Neural progenitor cell (in vitro differentiated cells): ENCODE data around the gene PCSK5. TPM values are rescaled to one million over a fixed set of nuclear protein-coding genes. Genes with fewer than 3 reads are reported as not detected.

Experiments used
- DNase-seq: peaks from one replicate; pipeline ENCODE4 v3.0.0-alpha.2; 2016; ENCODE audit warnings: low spot score
- H2AFZ ChIP-seq: fragments of 200-600 bp; sonication (generic); replicated peaks from 2 replicates; pipeline ENCODE4 v1.6.1; 2016; ENCODE audit warnings: antibody characterized with exemption
- H3F3A ChIP-seq: fragments of 200-600 bp; sonication (generic); 2 replicates; pipeline ENCODE4 v1.6.1; 2016; ENCODE audit warnings: antibody characterized with exemption, low read depth
- H3K27ac ChIP-seq: fragments of 200-600 bp; sonication (generic); 2 replicates; pipeline ENCODE4 v1.5.1; 2016; ENCODE audit warnings: mild to moderate bottlenecking
- H3K27me3 ChIP-seq: fragments of 200-600 bp; sonication (generic); 2 replicates; pipeline ENCODE4 v1.6.1; 2016; ENCODE audit warnings: mild to moderate bottlenecking, moderate library complexity
- H3K36me3 ChIP-seq: fragments of 200-600 bp; sonication (generic); 2 replicates; pipeline ENCODE4 v1.5.1; 2016
- H3K4me1 ChIP-seq: fragments of 200-600 bp; sonication (generic); 2 replicates; pipeline ENCODE4 v1.6.1; 2016; ENCODE audit warnings: mixed run types
- H3K4me2 ChIP-seq: fragments of 200-600 bp; sonication (generic); 2 replicates; pipeline ENCODE4 v1.6.1; 2016
- H3K4me3 ChIP-seq: fragments of 200-600 bp; sonication (generic); 2 replicates; pipeline ENCODE4 v1.5.1; 2016
- H3K79me2 ChIP-seq: fragments of 200-600 bp; sonication (generic); 2 replicates; pipeline ENCODE4 v1.6.1; 2016; ENCODE audit warnings: low read depth
- H3K9ac ChIP-seq: fragments of 200-600 bp; sonication (generic); 2 replicates; pipeline ENCODE4 v1.6.1; 2016
- H3K9me3 ChIP-seq: fragments of 200-600 bp; sonication (generic); 2 replicates; pipeline ENCODE4 v1.5.1; 2016; ENCODE audit warnings: low read depth
- H4K20me1 ChIP-seq: fragments of 200-600 bp; sonication (generic); 2 replicates; pipeline ENCODE4 v1.6.1; 2016; ENCODE audit warnings: low read depth
- H3K27ac Mint-ChIP-seq: 3 replicates; pipeline ENCODE4 v1.8.0; 2021; ENCODE audit warnings: mixed read lengths
- H3K27me3 Mint-ChIP-seq: 2 replicates; pipeline ENCODE4 v1.8.0; 2022; ENCODE audit warnings: low read depth, mild to moderate bottlenecking, inconsistent platforms, moderate library complexity, mixed read lengths; ENCODE audit not compliant: insufficient read depth
- H3K36me3 Mint-ChIP-seq: 3 replicates; pipeline ENCODE4 v1.8.0; 2021; ENCODE audit warnings: mixed read lengths
- H3K4me1 Mint-ChIP-seq: 3 replicates; pipeline ENCODE4 v1.8.0; 2021; ENCODE audit warnings: mixed read lengths
- H3K4me3 Mint-ChIP-seq: 3 replicates; pipeline ENCODE4 v1.8.0; 2021; ENCODE audit warnings: mild to moderate bottlenecking, moderate library complexity, mixed read lengths
- H3K9me3 Mint-ChIP-seq: 3 replicates; pipeline ENCODE4 v1.8.0; 2020; ENCODE audit warnings: mixed read lengths
- EZH2 ChIP-seq: fragments of 200-600 bp; sonication (generic); IDR thresholded peaks from 2 replicates; pipeline ENCODE4 v1.6.1; 2017; ENCODE audit warnings: antibody characterized with exemption, mild to moderate bottlenecking, moderate library complexity
- EZH2phosphoT487 ChIP-seq: fragments of 200-600 bp; sonication (generic); IDR thresholded peaks from 2 replicates; pipeline ENCODE4 v1.6.1; 2017; ENCODE audit warnings: antibody characterized with exemption
- total RNA-seq: library from RNA; depleted of rRNA; stranded (reverse); fragments of >200 nt; gene quantifications from 2 replicates; pipeline ENCODE4 v1.2.3, GENCODE V29; 2015; ENCODE audit warnings: low replicate concordance
- TF ChIP-seq, protein P1 (sequence below): fragments of 200-600 bp; sonication (generic); IDR thresholded peaks from 2 replicates; pipeline ENCODE4 v1.5.1; 2017; ENCODE audit warnings: antibody characterized with exemption, mild to moderate bottlenecking

The PCSK5 gene
- total RNA-seq, 1 donor from 2014 or later, result 23.4 TPM

DNA sequence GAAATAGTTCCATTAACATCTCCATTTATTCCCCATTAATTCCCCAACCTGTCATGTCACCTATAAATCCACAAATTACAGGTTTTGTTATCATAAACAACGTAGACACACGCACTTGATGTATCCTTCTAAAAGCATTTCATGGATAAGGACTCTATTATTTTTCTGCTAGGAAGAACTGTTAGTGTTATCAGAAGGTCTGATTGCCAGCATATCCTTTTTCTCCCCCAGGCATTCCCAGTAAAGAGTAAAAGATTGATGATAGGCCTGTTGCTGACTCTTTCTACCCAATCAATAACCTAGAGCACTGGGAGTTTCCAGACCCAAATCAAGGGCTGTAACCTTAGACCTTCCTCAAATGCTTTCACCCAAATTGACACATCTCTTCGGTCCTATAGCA is 442.9 kb downstream of the PCSK5 start:
- H3K4me3 Mint-ChIP-seq, result no peak overlapping the region
- H3K27ac Mint-ChIP-seq, result no peak overlapping the region

DNA sequence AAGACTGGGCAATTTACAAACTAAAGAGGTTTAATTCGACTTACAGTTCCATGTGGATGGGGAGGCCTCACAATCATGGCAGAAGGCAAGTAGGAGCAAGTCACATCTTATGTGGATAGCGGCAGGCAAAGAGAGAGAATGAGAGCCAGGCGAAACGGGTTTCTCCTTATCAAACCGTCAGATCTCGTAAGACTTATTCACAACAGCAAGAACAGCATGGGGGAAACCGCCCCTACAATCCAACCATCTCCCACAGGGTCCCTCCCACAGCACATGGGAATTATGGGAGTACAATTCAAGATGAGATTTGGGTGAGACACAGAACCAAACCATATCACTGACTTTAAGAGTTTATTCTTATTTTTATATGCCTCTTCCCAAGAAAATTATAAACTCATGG is 443.5 kb downstream of the PCSK5 start:
- H3K4me1 Mint-ChIP-seq, result peaks cover 2% of the 10 kb centered on the region
- Histone ChIP-seq H3K27ac (no peak overlapping the region), H3K4me2 (no peak overlapping the region), H3K9me3 (no peaks in the 10 kb centered on the region), H3F3A (no peaks in the 10 kb centered on the region), H3K27me3 (no peaks in the 10 kb centered on the region), H3K9ac (no peak overlapping the region), H3K4me1 (no peaks in the 10 kb centered on the region), H3K79me2 (no peaks in the 10 kb centered on the region), H4K20me1 (no peaks in the 10 kb centered on the region), H3K4me3 (no peak overlapping the region), H2AFZ (no peak overlapping the region), H3K36me3 (no peaks in the 10 kb centered on the region)
- no peak overlapping the region for H3K27ac Mint-ChIP-seq
- TF ChIP-seq EZH2phosphoT487 (no peak), EZH2 (no peak)
- TF ChIP-seq, protein P1, sequence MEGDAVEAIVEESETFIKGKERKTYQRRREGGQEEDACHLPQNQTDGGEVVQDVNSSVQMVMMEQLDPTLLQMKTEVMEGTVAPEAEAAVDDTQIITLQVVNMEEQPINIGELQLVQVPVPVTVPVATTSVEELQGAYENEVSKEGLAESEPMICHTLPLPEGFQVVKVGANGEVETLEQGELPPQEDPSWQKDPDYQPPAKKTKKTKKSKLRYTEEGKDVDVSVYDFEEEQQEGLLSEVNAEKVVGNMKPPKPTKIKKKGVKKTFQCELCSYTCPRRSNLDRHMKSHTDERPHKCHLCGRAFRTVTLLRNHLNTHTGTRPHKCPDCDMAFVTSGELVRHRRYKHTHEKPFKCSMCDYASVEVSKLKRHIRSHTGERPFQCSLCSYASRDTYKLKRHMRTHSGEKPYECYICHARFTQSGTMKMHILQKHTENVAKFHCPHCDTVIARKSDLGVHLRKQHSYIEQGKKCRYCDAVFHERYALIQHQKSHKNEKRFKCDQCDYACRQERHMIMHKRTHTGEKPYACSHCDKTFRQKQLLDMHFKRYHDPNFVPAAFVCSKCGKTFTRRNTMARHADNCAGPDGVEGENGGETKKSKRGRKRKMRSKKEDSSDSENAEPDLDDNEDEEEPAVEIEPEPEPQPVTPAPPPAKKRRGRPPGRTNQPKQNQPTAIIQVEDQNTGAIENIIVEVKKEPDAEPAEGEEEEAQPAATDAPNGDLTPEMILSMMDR, result no peak
- no peaks in the 10 kb centered on the region for H3K9me3 Mint-ChIP-seq
- no peak overlapping the region for H3K4me3 Mint-ChIP-seq
- H3K27me3 Mint-ChIP-seq, result peaks cover 5% of the 10 kb centered on the region
- DNase-seq, result no peak
- H3K36me3 Mint-ChIP-seq, result no peaks in the 10 kb centered on the region

More for the DNA sequence above, 442.9 kb downstream of the PCSK5 start:
- Mint-ChIP-seq H3K4me1 (peaks cover 2% of the 10 kb centered on the region), H3K9me3 (no peaks in the 10 kb centered on the region), H3K36me3 (no peaks in the 10 kb centered on the region), H3K27me3 (peaks cover 5% of the 10 kb centered on the region)
- TF ChIP-seq, protein P1, result no peak
- TF ChIP-seq EZH2phosphoT487 (no peak), EZH2 (no peak)
- no peak overlapping the region for H3K4me3 ChIP-seq
- no peak overlapping the region for H3K4me2 ChIP-seq
- H3K4me1 ChIP-seq, result no peaks in the 10 kb centered on the region
- H4K20me1 ChIP-seq, result no peaks in the 10 kb centered on the region
- no peak overlapping the region for H3K27ac ChIP-seq
- H3K27me3 ChIP-seq, result no peaks in the 10 kb centered on the region
- no peak overlapping the region for H2AFZ ChIP-seq
- no peak overlapping the region for H3K9ac ChIP-seq
- H3K9me3 ChIP-seq, result no peaks in the 10 kb centered on the region
- no peaks in the 10 kb centered on the region for H3F3A ChIP-seq
- H3K36me3 ChIP-seq, result no peaks in the 10 kb centered on the region
- no peaks in the 10 kb centered on the region for H3K79me2 ChIP-seq
- no peak for DNase-seq

DNA sequence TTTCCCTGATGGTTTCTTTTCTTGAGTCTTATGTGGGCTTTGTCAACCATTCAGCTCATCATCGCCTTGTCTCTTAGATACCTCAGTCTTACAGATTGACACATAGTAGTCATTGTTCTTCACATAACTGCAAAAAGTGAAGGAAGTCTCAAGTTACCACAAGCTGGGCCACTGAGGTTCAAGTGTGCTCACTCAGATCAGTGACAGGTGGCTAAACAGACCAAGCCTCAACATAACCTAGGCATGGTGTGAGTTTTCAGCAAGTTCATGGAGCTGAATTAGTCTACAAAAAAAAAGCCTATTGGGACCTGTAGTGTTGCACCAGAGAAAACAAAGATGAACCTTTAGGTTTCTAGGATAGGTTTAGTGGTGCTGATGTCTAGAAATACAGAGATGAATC is 445.6 kb downstream of the PCSK5 start:
- no peaks in the 10 kb centered on the region for H3K9me3 Mint-ChIP-seq
- H3K4me1 Mint-ChIP-seq, result peaks cover 2% of the 10 kb centered on the region
- DNase-seq, result no peak
- H3K4me3 Mint-ChIP-seq, result no peak overlapping the region
- no peaks in the 10 kb centered on the region for H3K79me2 ChIP-seq
- H3K4me2 ChIP-seq, result no peak overlapping the region
- TF ChIP-seq EZH2phosphoT487 (no peak), EZH2 (no peak)
- TF ChIP-seq, protein P1, result no peak
- no peaks in the 10 kb centered on the region for H3K4me1 ChIP-seq
- no peak overlapping the region for H3K27ac Mint-ChIP-seq
- H3K27me3 Mint-ChIP-seq, result peaks cover 5% of the 10 kb centered on the region
- H3K9me3 ChIP-seq, result no peaks in the 10 kb centered on the region
- no peak overlapping the region for H2AFZ ChIP-seq
- H3F3A ChIP-seq, result no peaks in the 10 kb centered on the region
- no peaks in the 10 kb centered on the region for H4K20me1 ChIP-seq
- no peak overlapping the region for H3K4me3 ChIP-seq
- no peaks in the 10 kb centered on the region for H3K36me3 ChIP-seq
- no peak overlapping the region for H3K9ac ChIP-seq
- no peak overlapping the region for H3K27ac ChIP-seq
- H3K27me3 ChIP-seq, result no peaks in the 10 kb centered on the region
- no peaks in the 10 kb centered on the region for H3K36me3 Mint-ChIP-seq
